Prostate gland (tissue), 2 donors: Measurements from ENCODE around the gene PFN1.

Experiments used
- POLR2A ChIP-seq: fragments of 450-650 bp; IDR thresholded peaks from one replicate; pipeline ENCODE4 v1.6.1; 2016; ENCODE audit warnings: antibody characterized with exemption, mild to moderate bottlenecking
- TF ChIP-seq, protein P1 (sequence below), 4 experiments: fragments of 200-600 bp in 2 of 4; fragments of 450-650 bp in 2 of 4; sonication (generic) in 2 of 4; IDR thresholded peaks; 1 replicate in 3 of 4; 2 replicates in 1 of 4; pipeline ENCODE4 v1.5.1; 2016 to 2019; ENCODE audit warnings: antibody characterized with exemption in 4 of 4, mild to moderate bottlenecking in 2 of 4, moderate library complexity in 2 of 4

DNA sequence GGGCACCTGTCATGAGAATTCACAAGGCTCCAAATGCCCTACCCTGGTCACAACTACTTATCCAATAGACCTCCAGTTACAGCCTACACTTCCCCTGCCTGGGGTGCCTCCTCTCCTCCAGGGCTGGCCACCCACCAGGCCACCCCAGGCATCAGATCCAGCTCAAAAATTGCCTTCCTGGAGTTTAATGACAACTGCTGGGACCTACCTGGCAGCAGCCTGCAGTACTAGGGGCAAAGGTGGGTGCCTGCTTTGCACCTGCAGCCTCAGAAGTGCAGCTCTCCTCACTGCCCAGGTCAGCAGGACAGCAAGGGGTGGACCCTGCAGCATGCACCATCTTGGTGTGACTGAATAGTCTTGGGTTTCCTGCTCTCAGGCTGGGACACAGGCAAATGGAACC lies 12.7 kb downstream of the PFN1 start:
- TF ChIP-seq, protein P1, sequence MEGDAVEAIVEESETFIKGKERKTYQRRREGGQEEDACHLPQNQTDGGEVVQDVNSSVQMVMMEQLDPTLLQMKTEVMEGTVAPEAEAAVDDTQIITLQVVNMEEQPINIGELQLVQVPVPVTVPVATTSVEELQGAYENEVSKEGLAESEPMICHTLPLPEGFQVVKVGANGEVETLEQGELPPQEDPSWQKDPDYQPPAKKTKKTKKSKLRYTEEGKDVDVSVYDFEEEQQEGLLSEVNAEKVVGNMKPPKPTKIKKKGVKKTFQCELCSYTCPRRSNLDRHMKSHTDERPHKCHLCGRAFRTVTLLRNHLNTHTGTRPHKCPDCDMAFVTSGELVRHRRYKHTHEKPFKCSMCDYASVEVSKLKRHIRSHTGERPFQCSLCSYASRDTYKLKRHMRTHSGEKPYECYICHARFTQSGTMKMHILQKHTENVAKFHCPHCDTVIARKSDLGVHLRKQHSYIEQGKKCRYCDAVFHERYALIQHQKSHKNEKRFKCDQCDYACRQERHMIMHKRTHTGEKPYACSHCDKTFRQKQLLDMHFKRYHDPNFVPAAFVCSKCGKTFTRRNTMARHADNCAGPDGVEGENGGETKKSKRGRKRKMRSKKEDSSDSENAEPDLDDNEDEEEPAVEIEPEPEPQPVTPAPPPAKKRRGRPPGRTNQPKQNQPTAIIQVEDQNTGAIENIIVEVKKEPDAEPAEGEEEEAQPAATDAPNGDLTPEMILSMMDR (IDR thresholded peaks at IDR 0.05), result no peak
- no peak for TF ChIP-seq POLR2A
